HG03558 (cell line): ENCODE results near the gene PLEKHA6.

ENCODE experiments used
- ATAC-seq: cut with Tn5 transposase; IDR thresholded peaks from one replicate; pipeline ENCODE4 v1.9.1; 2021; ENCODE audit warnings: moderate number of reproducible peaks; ENCODE audit not compliant: unreplicated experiment; ENCODE audit errors: extremely low read depth

The PLEKHA6 gene

DNA sequence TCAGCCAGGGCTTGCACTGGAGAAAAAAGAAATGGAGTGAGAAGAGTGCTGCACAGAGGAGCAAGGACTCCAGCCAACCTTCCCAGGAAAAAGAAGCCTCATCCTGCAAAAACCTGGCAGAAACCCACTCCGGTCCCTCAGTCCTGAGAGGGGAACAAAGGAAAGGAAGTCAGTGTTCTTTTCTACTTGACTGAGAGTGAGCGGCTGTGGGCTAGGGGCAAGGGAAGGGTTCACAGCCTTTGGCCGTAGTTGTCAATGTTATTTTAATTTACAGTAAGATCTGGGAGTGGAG lies 137.0 kb downstream of the PLEKHA6 start:
- ATAC-seq, result no peak

DNA sequence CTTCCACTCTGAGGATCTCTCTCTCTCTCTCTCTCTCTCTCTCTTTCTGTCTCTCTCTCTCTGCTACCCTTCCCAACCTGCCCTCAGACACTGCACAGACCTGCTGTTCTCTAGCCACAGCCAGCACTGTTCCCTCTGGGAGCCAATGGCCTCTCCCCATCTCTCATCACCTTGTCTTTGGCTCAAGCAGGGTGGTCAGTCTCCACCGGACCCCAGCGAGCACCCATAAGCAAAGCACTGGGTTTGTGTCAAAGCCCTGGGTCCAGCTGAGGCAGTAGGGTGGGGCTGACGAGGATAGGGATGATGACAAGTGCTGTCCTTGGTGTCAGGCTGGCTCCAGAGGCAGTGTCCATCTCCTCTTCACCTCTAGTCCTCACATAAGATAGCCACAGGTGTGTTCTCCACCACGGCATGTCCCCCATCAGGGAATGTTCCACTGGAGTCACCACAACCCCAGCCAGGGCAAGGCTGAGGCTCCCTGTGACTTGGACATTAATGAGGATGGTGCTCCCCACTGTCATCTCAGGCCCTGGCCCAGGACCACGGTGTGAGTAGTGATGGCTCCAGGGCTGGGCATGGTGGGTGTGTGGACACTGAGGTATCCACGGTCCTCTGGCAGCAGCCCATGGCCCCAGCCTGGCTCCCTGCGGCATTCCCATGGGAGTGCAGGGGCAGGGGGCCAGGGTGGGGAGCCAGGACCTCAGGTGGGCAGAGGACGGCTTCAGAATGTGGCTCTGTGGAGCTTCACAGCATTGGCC lies 137.5 kb downstream of the PLEKHA6 start:
- no peak for ATAC-seq

DNA sequence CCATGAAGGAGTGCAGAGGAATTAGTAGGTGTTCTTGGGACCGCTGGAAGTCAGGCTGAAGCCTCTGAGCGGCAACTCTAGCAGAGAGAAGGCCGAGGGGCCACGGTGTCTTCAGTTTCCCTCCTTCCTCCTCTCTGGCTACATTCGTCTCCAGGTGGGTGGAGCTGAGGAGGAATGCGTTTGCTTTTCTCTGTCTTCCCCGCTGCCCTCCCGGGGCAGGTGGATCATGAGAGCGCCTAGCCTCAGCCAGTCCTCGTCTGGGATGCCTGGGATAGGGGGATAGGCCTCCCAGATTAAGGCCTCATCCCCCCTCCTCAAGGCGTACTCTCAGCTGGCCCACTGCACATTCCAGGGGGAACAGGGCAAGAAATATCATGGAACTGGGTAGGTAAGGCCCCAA lies 138.5 kb downstream of the PLEKHA6 start:
- no peak for ATAC-seq

DNA sequence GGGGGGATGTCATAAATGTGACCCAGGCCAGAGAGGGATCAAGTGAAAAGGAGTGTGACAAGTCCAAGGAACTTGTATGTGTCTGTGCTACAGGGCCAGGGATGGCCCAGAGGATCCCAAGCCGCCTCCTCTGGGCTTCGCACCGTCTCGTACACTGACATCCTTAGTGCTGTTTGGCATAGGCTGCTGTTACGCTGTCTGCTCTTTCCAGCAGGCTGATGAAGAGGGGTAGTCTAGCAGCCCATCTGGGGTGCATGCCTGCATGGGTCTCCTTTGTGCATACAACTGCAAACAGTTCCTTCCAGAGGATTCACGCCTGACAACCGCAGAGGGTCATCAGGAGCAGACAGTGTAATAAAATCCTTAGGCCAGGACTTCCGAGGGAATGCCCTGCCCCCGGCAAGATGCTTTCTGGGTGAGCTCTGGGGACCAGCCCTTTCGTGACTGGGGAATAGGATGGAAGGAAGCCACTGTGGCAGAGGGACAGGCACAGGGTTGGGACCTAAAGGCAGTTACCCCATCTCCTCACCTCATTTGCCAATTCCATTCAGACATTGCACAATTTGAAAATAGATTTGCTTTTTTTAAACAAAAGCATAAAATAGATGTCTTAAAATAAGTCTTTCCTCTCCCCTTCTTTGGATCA lies 139.6 kb downstream of the PLEKHA6 start:
- ATAC-seq, result no peak

DNA sequence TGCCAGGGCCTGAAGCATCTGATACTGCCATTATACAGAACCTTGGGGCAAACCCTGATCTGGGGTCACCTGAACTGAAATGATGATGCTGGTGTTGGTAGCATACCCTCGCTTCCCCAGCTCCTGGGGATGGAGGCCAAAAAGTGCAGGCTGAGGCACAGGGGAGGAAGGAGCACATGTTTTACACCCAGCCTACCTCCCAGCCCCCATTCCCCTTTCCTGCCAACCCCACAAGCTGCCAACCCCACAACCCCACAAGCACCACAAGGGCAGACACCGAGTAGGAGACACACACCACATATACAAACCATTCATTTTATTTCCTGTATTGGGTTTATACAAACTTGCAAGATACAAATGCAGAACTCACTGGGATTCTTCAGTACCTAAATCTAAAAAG lies 141.2 kb downstream of the PLEKHA6 start:
- ATAC-seq, result no peak

DNA sequence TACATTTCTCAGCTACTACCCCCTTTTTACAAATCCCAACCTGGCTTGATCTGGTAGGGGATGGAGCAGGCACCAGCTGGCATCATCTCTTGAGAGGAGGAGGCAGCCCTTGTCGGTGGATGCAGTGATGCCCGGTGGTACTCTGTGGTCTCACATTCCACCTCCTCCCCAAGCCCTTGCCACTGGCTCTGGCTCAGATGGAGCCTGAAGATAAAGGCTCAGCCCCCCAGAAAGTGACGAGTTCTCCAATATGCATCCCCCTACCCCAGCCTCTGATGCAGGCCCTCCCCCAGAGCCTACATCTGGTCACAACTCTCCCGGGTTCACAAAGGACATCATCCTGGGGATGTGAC lies 142.1 kb downstream of the PLEKHA6 start:
- no peak for ATAC-seq

DNA sequence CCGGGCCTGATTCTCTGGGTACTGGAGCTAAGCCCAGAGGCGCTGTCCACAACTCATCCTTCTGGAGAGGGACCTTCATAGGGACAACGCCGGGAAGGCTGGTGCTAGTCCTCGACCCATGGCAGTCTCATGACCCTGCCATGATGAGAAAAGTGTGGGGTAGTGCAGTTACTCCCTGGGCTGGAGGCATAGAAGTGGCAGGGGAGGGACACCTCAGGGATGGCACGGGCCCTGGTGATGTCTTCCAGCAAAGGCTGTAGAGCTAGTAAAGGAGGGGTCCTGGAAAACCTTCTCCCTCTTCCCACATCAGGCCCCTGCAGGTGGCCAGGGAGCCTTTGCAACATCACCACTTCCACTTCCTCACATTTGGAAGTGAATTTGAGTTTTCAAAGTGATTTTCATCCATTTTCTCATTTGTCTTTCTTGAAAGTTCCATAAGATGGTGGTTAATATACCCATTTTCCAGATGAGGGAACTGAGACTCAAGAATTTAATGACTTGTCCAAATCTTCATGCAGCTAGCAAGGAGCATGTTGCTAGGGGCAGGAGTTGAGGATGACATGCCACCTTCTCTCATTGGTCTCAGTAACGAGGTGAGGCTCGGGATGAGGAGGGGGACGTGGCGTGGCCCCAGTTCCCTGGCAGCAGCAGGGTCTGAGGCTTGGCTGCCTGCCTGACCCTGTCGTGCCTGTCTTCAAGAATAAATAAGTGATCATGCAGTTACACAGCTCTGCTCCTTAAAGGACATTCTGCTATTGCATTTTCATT lies 142.7 kb downstream of the PLEKHA6 start:
- ATAC-seq, result no peak

DNA sequence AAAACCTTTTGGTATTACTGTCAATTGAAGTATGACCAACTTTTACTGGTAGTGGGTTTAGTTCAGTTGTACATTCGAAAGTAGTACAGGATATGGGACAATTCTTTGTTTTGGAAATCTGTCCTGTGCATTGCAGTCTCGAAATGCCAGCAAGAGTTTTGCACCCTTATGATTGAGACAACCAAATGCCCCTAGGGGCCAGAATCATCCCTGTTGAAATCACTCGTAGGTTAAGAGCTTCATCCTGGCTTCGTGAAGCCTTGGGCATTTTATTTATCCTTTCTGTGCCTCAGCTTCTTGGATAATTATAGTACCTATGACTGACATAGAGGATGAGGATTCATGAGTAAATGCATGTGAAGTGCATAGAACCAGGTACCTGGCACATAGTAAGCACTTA lies 143.5 kb downstream of the PLEKHA6 start:
- no peak for ATAC-seq

DNA sequence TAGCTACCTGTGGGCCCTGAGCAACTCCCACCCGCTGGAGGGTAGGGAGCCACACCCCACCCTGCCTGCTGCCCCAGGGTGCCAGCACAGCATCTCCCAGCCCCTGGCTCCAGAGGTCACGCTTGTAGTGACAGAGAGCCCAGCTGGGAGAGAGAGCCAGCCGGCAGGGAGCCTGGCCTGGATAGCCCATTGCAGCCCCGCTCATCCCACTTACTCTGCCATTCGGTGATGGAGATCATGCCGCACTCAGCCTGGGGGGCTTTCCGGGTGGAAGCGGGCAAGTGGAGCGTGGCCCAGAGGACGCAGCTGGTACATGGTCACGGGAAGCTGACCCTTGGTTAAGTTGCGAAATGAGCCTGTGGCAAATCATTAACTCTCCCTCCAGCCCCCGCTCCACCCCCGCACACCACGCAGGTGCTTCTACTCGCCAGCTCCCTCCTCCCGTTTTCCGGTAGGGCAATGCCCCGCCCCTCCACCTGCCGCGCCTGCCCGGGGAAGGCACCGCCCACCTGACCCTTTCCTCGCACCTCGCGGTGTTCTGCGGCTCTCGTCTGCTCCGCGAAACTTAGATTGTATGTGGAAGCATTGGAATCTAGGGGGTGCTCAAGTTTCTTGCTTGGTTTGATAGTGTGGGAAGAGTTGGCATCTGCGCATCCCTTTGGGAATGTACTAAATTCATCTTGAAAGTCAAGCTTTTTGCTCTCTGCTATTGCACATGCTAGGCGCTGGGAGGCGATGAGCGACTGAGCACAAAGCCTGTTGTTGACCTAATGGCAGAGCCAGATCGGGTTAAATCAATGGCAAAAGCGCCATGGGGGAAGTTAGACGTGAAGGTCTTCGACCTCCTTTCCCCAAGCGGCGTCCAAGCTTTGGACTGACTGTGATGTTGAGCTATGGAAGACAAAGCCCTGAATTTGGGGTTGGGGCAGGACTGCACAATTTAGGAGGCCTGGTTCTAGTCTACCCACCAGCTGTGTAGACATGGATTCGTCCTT lies 145.8 kb downstream of the PLEKHA6 start, which contains the start of gene GOLT1A:
TSS of gene GOLT1A (minus strand) at position 321 of the 995 bp plus-strand sequence. CDS start at position 239, 82 bp downstream.
- no peak for ATAC-seq

DNA sequence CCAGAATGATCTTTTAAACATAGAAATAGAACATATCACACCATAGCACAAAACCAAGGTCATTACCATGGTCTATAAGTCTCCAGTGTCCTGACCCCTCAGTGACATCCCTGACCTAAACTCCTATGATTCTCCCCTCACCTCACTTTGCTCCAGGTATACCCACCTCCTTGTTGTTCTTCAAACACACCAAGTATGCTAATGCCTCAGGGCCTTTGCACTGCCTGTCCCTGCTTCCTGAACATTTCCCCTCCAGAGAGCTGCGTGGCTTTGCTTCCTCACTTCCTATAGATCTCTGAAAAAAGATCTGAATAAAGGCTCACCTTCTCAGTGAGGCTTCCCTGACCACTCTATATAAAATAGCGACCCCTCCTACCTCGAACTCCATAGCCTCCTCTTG lies 147.0 kb downstream of the PLEKHA6 start:
- ATAC-seq, result no peak

DNA sequence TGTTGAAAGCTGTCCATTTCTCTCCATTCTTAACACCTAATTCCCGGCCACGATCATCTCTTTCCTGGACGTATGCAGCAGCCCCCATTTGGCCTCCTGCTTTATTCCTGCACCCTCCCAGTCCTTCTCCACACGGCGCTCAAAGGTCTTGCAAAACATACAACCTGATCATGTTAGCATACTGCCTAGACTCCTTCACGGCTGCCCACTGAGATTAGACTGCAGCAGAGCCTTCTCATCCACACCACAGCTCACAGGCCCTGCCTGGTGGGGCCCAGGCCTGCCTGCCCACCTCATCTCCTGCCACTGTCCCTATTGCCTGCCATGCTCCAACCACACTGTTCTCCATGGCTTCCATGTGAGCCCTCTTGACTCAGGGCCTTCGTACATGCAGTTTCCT lies 148.7 kb downstream of the PLEKHA6 start:
- no peak for ATAC-seq

DNA sequence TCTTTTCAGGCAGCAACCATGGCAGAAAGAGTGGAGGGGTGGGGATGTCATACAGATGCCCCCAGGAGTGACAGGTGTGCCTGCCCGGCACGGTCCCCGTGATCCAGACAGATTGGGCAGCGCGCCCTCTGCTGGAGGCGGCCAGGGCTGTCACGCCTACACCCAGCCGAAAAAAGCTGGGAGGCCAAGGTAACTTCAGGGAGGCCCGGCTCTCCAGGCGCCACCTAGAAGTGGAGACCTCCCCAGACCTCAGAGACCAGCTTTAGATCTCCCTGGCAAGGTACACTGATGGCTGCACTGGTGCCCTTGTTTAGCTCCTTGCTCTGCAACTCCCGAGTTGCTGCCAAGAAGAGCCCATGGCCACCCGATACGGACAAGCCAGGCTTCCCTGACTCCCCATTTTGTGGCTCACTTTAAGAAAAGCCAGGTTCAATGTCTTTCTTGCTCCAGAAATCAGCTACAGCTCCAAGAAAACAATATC lies 152.6 kb downstream of the PLEKHA6 start:
- no peak for ATAC-seq

DNA sequence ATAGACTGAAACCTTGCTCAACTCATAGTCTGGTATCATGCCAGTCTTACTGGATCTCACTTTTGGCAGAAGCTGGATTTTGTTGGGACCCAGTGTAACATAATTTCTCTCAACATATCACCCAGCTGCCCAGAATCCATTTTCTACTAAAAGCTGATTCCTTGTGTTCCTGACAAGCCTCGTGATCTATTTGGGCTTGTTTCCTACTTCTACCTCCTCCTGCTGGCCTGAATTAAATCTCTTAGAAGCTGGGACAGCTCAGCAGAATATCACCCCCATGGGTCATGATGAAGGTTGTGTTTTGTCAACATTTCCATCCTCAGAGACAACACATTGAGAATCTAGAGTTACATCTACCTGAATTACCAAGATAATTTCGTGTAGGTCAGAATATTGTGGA lies 153.6 kb downstream of the PLEKHA6 start:
- ATAC-seq, result no peak

DNA sequence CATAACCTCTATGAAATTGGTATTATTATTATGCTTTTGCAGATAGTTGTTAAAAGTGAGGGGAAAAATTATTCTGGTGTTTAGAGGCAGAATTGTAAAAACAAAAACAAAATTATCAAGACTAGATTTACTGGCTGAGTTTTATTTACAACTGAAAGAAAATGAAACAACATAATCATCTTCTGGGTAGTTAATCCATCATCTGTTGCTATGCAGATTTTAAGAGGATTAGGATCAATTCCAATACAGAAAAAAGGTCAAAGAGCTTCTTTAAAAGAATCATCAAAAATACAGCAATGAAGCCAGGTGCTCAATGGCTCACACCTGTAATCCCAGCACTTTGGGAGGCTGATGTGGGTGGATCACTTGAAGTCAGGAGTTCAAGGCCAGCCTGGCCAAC lies 154.2 kb downstream of the PLEKHA6 start:
- ATAC-seq, result no peak

DNA sequence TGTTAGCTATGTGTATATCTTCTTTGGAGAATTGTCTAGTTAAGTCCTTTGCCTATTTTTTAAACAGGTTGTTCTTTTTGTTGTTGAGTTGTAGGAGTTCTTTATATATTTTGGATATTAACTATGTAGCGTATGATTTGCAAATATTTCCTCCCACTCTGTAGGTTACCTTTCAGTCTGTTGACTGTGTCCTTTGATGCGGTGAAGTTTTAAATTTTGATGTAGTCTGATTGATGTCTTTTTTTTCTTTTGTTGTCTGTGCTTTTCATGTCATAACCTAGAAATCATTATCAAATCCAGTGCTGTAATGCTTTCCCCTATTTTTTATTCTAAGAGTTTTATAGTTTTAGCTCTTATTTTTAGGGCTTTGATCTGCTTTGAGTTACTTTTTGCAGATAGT lies 154.8 kb downstream of the PLEKHA6 start:
- ATAC-seq, result no peak

DNA sequence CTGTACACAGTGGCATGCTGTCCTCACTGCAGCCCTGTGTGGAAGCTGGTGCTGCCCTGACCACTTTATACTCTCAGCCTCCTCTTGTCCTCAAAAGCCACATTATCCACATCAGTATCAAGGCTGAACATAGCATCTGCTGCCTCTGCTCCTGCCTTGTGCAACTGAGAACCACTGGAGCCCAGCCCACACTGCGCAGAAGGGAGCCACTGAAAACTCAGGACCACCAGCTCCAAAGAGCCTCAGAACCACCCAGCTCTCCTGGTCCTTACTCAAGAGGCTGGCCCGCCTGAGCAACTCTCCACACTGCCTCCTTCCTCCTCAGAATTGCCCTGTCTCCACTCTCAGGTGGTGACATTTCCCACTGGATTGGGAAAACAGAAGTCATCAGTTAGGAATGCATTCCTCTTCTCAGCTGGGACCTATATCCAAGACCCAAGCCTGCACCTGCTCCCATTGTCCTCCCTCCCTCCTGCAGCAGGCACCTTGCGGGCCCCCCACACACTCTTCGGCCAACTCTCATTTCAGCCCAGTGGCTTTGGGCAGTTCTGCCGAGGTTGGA lies 156.4 kb downstream of the PLEKHA6 start:
- ATAC-seq, result no peak

DNA sequence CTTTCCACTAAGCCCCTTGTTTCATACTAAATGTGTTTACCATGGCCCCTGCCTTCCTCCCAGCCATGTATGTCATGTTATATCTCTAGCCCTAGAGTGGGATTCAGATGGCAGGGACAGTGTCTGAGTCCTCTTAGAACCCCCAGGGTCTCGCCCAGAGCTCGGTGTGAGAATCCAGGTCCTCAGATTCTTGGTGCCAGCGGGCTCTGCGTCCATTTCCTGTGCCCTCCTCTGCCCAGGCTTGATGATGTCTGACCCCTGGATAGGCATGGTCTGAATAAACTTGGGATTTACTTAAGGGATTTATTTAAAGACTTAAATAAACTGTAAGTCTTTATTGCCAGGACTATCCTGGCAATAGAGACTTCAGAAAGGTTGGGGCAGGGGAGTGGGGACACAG lies 157.2 kb downstream of the PLEKHA6 start:
- no peak for ATAC-seq

DNA sequence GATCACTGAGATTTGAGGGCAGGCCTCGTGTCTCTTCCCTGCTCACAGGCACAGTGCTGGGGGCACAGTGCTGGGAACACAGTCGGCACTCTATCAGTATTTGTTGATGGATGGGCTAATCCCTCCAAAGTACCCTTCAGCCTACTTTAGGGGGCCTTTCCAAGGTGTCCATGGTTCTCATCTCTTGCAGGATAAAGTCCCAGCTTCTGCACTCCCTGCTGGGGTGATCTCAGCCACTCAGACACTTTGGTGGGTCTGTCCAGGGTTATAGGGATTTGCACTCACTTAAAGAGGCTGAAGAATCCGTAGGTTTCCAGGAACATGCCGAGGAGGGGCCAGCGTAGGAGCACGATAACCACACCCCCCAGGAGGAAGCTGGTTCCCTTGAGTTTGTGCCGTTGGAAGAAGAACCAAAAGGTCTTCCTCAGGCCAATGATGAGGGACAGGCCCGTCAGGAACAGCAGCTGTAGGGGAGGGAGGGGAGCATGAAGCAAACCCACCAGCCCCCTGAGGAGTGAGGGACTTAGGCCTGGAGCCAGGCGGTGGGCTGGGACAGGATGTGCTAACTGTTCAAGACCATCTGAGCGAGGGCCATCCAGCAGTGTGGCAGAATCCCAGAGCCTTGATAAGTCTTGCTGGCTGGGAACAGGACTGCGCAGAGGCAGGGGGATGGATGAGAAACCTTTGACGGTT lies 158.2 kb downstream of the PLEKHA6 start:
- no peak for ATAC-seq

DNA sequence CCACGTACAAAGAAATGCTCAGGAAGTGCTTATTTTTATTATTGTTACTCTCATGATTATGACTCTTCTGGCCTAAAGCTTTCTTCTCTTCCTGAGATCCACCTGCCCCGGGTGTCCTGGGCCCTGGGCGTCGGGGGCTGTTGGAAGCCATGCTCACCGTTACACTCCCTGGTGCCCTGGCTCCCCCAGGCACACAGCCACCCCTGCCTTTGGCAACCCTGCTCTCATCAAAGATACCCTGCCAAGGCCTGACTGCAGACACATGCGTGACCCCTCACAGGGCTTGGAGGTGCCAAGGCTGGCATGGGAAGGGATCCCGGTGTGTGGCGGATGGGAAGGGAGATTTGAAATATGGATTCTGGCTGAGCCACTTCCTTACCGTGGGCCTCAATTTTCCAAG lies 160.2 kb downstream of the PLEKHA6 start:
- no peak for ATAC-seq
